ENCODE results near the gene LACC1.
A peak's percentile ranks its signal among the peaks of the same experiment; 100 is the strongest.

Gene LACC1

DNA sequence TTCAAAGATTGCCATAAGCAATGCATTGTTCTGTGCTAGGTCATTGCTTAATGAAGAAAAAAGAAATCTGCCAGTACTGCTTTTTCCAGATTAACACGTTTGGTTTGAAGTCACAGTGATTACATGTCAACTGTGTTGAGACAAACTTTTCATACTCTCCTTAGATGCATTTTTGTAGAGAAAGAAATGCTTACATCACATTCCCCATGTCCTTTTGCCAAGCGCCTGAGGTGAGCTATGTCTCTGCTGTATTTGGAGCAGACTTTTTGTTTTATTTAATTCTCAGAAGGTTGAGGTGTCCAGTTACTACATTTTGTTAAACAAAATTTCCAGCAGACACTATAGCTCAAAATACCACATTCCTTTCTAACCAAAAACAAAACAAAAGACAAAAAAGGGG is 16.2 kb downstream of the LACC1 start:
- no peaks in the 10 kb centered on the region; the same call in 1 of the 2 replicates for H3K36me3 ChIP-seq (ENCODE audit: low read length)
- TF ChIP-seq, protein P1, sequence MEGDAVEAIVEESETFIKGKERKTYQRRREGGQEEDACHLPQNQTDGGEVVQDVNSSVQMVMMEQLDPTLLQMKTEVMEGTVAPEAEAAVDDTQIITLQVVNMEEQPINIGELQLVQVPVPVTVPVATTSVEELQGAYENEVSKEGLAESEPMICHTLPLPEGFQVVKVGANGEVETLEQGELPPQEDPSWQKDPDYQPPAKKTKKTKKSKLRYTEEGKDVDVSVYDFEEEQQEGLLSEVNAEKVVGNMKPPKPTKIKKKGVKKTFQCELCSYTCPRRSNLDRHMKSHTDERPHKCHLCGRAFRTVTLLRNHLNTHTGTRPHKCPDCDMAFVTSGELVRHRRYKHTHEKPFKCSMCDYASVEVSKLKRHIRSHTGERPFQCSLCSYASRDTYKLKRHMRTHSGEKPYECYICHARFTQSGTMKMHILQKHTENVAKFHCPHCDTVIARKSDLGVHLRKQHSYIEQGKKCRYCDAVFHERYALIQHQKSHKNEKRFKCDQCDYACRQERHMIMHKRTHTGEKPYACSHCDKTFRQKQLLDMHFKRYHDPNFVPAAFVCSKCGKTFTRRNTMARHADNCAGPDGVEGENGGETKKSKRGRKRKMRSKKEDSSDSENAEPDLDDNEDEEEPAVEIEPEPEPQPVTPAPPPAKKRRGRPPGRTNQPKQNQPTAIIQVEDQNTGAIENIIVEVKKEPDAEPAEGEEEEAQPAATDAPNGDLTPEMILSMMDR (IDR thresholded peaks at IDR 0.05; ENCODE audit: insufficient read depth, low read length, poor library complexity, severe bottlenecking), result no peak
- no peak for TF ChIP-seq EZH2phosphoT487 (conservative IDR thresholded peaks at IDR 0.05; ENCODE audit: low read length)
- no peaks in the 10 kb centered on the region for H3K9me2 ChIP-seq (replicated peaks; ENCODE audit: insufficient read depth, low read length)
- no peaks in the 10 kb centered on the region for H4K20me1 ChIP-seq (ENCODE audit: low read depth, low read length)
- no peak overlapping the region for H3K4me2 ChIP-seq (ENCODE audit: low read depth, low read length, poor library complexity, severe bottlenecking)
- no peaks in the 10 kb centered on the region for H3K9me3 ChIP-seq (ENCODE audit: insufficient read depth, low read length)
- H3K27me3 ChIP-seq (ENCODE audit: low read length), result no peaks in the 10 kb centered on the region
- no peaks in the 10 kb centered on the region for H3K79me2 ChIP-seq (ENCODE audit: insufficient read depth, low read length)
- no peak overlapping the region for H3K4me3 ChIP-seq (ENCODE audit: insufficient read depth, low read length, poor library complexity, severe bottlenecking)
- H3K9ac ChIP-seq (ENCODE audit: low read length), result no peak overlapping the region
- H3K27ac ChIP-seq (ENCODE audit: low read depth, low read length), result no peak overlapping the region
- no peak overlapping the region for H2AFZ ChIP-seq (ENCODE audit: low read depth, low read length, severe bottlenecking)
- H3F3A ChIP-seq (ENCODE audit: insufficient read depth), result no peaks in the 10 kb centered on the region

DNA sequence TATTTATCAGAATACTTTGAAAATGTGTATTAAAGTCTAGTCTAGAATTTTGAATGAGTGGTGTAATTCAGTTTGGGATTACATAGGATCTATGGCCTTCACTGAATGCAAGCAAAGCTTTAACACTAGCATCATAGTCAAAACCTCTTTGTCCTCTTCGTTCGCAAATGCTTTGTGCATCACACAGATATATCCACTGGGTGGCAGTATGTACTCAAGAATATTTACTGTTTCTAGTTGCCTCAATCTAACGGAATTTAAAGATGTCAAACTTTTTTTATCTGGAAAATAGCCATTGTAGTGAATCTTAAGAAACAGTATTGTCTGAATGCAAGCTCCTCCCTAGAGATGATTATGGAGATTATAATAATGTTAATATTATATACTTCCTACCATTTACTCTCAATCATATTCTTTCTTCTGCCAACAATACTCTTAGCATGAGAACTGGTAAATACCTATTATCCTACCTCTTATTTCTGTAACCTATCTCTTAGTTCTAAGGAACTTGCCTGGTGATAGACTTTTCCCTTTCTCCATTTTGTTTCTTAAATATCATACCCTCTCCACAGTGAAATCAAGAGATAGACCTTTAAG is 25.8 kb downstream of the LACC1 start:
- Histone ChIP-seq H3K9me2 (replicated peaks; ENCODE audit: insufficient read depth, low read length) (no peaks in the 10 kb centered on the region), H3K4me3 (ENCODE audit: insufficient read depth, low read length, poor library complexity, severe bottlenecking) (no peak overlapping the region), H2AFZ (ENCODE audit: low read depth, low read length, severe bottlenecking) (no peak overlapping the region), H3K27me3 (ENCODE audit: low read length) (no peaks in the 10 kb centered on the region), H3K9me3 (ENCODE audit: insufficient read depth, low read length) (no peaks in the 10 kb centered on the region), H3F3A (ENCODE audit: insufficient read depth) (no peaks in the 10 kb centered on the region), H3K36me3 (ENCODE audit: low read length) (no peaks in the 10 kb centered on the region), H3K9ac (ENCODE audit: low read length) (no peak overlapping the region), H4K20me1 (ENCODE audit: low read depth, low read length) (no peaks in the 10 kb centered on the region), H3K27ac (ENCODE audit: low read depth, low read length) (no peak overlapping the region), H3K79me2 (ENCODE audit: insufficient read depth, low read length) (no peaks in the 10 kb centered on the region), H3K4me2 (ENCODE audit: low read depth, low read length, poor library complexity, severe bottlenecking) (no peak overlapping the region)
- TF ChIP-seq, protein P1 (IDR thresholded peaks at IDR 0.05; ENCODE audit: insufficient read depth, low read length, poor library complexity, severe bottlenecking), result peak; percentile 59
- no peak for TF ChIP-seq EZH2phosphoT487 (conservative IDR thresholded peaks at IDR 0.05; ENCODE audit: low read length)

DNA sequence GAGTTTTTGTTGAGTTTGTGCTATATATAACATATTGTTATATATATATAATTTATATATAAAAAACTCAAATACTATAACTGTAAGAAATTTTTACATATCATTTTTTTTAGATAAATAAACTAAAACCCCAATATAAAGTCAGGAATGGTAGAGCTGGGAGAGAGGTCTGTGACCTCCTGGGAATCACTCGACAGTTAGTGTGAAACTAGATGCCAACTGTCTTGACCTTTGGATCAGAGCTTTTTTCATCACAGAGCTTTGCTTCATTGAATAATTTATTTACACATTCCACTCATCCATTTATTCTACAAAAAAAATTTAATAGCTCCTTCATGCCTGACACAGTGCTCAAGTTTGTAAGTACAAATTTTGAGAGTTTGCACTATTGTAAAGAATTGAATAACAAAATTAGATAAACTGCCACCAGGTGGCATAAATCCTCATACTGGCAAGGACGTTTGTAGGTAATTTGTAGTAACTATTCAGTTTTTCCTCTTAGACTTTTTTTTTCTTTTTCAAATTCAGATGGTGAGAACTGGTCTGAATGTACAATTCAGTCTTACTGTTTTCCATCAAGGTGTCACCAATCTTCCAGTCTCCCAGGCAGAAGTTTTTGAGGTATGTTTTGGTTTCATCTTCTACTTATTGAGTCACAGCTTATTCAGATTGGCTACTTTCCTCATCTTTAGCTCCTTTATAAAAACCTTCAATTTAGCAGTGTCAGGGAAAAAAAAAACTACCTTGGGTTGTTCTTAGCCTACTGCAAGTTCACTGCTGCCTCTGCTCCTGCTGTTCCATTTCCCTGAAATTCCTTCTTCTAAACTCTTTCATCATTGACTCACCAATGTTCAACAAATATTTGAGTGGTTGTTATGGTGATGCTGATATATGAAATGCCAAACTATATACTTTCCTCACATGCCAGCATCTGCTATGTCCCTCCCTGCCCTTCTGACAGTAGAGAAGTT is 28.7 kb downstream of the LACC1 start:
- no peak overlapping the region for H3K4me2 ChIP-seq (ENCODE audit: low read depth, low read length, poor library complexity, severe bottlenecking)

More for the DNA sequence above, 28.7 kb downstream of the LACC1 start:
- H3F3A ChIP-seq (ENCODE audit: insufficient read depth), result no peaks in the 10 kb centered on the region
- H3K9me2 ChIP-seq (replicated peaks; ENCODE audit: insufficient read depth, low read length), result no peaks in the 10 kb centered on the region
- no peaks in the 10 kb centered on the region for H3K36me3 ChIP-seq (ENCODE audit: low read length)
- no peaks in the 10 kb centered on the region for H3K27me3 ChIP-seq (ENCODE audit: low read length)
- H2AFZ ChIP-seq (ENCODE audit: low read depth, low read length, severe bottlenecking), result no peak overlapping the region
- H3K4me3 ChIP-seq (ENCODE audit: insufficient read depth, low read length, poor library complexity, severe bottlenecking), result no peak overlapping the region
- no peaks in the 10 kb centered on the region for H3K79me2 ChIP-seq (ENCODE audit: insufficient read depth, low read length)
- H3K27ac ChIP-seq (ENCODE audit: low read depth, low read length), result no peak overlapping the region
- no peak for TF ChIP-seq EZH2phosphoT487 (conservative IDR thresholded peaks at IDR 0.05; ENCODE audit: low read length)
- TF ChIP-seq, protein P1 (IDR thresholded peaks at IDR 0.05; ENCODE audit: insufficient read depth, low read length, poor library complexity, severe bottlenecking), result peak; percentile 35
- no peaks in the 10 kb centered on the region for H3K9me3 ChIP-seq (ENCODE audit: insufficient read depth, low read length)
- H4K20me1 ChIP-seq (ENCODE audit: low read depth, low read length), result no peaks in the 10 kb centered on the region
- no peak overlapping the region for H3K9ac ChIP-seq (ENCODE audit: low read length)
